ENCODE data around the gene UBE3B. TPM values are rescaled to one million over a fixed set of nuclear protein-coding genes. Genes with fewer than 3 reads are reported as not detected.

UBE3B gene
- total RNA-seq, 2 donors from 2014 or later, result 32.0 to 39.8 TPM

DNA sequence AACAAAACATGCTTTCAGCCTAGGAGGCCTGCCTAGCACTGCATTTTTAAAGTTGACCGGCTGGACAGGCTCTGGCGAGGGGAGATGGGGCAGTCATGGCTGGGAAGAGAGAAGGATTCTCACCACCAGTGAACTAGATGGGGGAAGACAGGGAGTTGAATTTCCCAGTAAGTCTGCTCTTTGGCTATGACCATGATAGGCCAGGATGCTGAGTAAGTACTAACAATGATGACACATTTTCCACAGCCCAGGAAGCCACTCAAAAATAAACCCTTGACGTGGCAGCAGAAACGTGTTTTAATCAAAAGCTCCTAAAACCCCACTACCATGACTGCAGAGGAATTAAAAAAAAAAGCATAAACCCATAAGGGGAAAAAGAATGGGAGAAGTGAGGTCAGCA lies 19.3 kb upstream of the UBE3B start:
- Mint-ChIP-seq H3K4me3 (no peak overlapping the region), H3K4me1 (peaks cover 50% of the 10 kb centered on the region), H3K27me3 (ENCODE audit: insufficient read depth) (no peaks in the 10 kb centered on the region), H3K9me3 (no peaks in the 10 kb centered on the region), H3K27ac (peak overlapping the region; percentile 84), H3K36me3 (ENCODE audit: low read depth) (peaks cover 50% of the 10 kb centered on the region)
- no peak for DNase-seq
- Histone ChIP-seq H3K9me3 (ENCODE audit: control insufficient read depth, low read length) (no peaks in the 10 kb centered on the region), H3K9ac (ENCODE audit: extremely low read depth, low read length, poor library complexity, severe bottlenecking) (no peak overlapping the region), H3K27me3 (ENCODE audit: control insufficient read depth, insufficient read depth, low read length, poor library complexity, severe bottlenecking) (no peaks in the 10 kb centered on the region), H3K4me1 (ENCODE audit: control insufficient read depth, insufficient read depth, low read length) (peaks cover 22% of the 10 kb centered on the region), H3K4me3 (ENCODE audit: low read length) (no peak overlapping the region), H3K27ac (ENCODE audit: low read depth, low read length) (peak overlapping the region; percentile 83), H3K36me3 (ENCODE audit: control insufficient read depth, insufficient read depth, low read length) (peaks cover 71% of the 10 kb centered on the region)
- WGBS, 2 experiments (ENCODE audit: insufficient coverage in 1 of 2, insufficient read length in 1 of 2), result 58 to 61% methylated on average over 3 to 4 of the region's 4 CpGs
- TF ChIP-seq, protein P1, sequence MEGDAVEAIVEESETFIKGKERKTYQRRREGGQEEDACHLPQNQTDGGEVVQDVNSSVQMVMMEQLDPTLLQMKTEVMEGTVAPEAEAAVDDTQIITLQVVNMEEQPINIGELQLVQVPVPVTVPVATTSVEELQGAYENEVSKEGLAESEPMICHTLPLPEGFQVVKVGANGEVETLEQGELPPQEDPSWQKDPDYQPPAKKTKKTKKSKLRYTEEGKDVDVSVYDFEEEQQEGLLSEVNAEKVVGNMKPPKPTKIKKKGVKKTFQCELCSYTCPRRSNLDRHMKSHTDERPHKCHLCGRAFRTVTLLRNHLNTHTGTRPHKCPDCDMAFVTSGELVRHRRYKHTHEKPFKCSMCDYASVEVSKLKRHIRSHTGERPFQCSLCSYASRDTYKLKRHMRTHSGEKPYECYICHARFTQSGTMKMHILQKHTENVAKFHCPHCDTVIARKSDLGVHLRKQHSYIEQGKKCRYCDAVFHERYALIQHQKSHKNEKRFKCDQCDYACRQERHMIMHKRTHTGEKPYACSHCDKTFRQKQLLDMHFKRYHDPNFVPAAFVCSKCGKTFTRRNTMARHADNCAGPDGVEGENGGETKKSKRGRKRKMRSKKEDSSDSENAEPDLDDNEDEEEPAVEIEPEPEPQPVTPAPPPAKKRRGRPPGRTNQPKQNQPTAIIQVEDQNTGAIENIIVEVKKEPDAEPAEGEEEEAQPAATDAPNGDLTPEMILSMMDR (conservative IDR thresholded peaks at IDR 0.05), result no peak

- H3K9ac ChIP-seq (ENCODE audit: extremely low read depth, low read length, poor library complexity, severe bottlenecking), result no peak overlapping the region
- peaks cover 64% of the 10 kb centered on the region for H3K36me3 ChIP-seq (ENCODE audit: control insufficient read depth, insufficient read depth, low read length)
- H3K9me3 ChIP-seq (ENCODE audit: control insufficient read depth, low read length), result no peaks in the 10 kb centered on the region
- no peaks in the 10 kb centered on the region for H3K9me3 Mint-ChIP-seq
- peak; percentile 87 for DNase-seq
- H3K4me3 ChIP-seq (ENCODE audit: low read length), result peak overlapping the region; percentile 8
- peaks cover 45% of the 10 kb centered on the region for H3K36me3 Mint-ChIP-seq (ENCODE audit: low read depth)
- peaks cover 28% of the 10 kb centered on the region for H3K4me1 ChIP-seq (ENCODE audit: control insufficient read depth, insufficient read depth, low read length)
- H3K27ac ChIP-seq (ENCODE audit: low read depth, low read length), result peak overlapping the region; percentile 83
- peak overlapping the region; percentile 84 for H3K27ac Mint-ChIP-seq
- H3K27me3 ChIP-seq (ENCODE audit: control insufficient read depth, insufficient read depth, low read length, poor library complexity, severe bottlenecking), result no peaks in the 10 kb centered on the region
- peak overlapping the region; percentile 23 for H3K4me3 Mint-ChIP-seq
- H3K27me3 Mint-ChIP-seq (ENCODE audit: insufficient read depth), result no peaks in the 10 kb centered on the region
- WGBS, 2 experiments (ENCODE audit: insufficient coverage in 1 of 2, insufficient read length in 1 of 2), result 13 to 26% methylated on average over 4 to 6 of the region's 6 CpGs
- TF ChIP-seq, protein P1 (conservative IDR thresholded peaks at IDR 0.05), result no peak
- H3K4me1 Mint-ChIP-seq, result peaks cover 57% of the 10 kb centered on the region
These were observed 18.6 kb upstream of the UBE3B start for GRCh38 chr12:109458771-109459208.

DNA sequence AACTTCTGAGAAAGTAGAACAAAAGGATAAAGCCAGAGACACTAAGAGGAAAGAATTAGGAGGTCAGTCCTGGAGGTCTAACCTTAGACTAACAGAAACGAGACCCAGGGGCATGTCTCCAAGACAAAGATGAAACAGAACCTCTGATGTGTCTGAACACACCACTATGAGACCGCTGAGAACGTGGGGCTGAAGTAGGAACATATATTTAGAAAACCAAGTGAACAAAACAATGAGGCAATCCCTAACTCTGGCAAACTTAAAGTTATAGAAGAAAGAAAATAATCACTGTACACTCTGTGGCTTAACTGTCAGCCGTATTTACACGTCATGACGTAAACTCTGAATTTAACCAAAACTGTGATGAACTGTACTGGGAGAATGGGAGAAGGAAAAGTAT lies 18.2 kb upstream of the UBE3B start:
- Histone ChIP-seq H3K4me1 (ENCODE audit: control insufficient read depth, insufficient read depth, low read length) (peaks cover 29% of the 10 kb centered on the region), H3K9ac (ENCODE audit: extremely low read depth, low read length, poor library complexity, severe bottlenecking) (no peak overlapping the region), H3K27me3 (ENCODE audit: control insufficient read depth, insufficient read depth, low read length, poor library complexity, severe bottlenecking) (no peaks in the 10 kb centered on the region), H3K36me3 (ENCODE audit: control insufficient read depth, insufficient read depth, low read length) (peaks cover 59% of the 10 kb centered on the region), H3K27ac (ENCODE audit: low read depth, low read length) (peak overlapping the region; percentile 83), H3K4me3 (ENCODE audit: low read length) (peak overlapping the region; percentile 8), H3K9me3 (ENCODE audit: control insufficient read depth, low read length) (no peaks in the 10 kb centered on the region)
- Mint-ChIP-seq H3K27me3 (ENCODE audit: insufficient read depth) (no peaks in the 10 kb centered on the region), H3K27ac (peak overlapping the region; percentile 84), H3K9me3 (no peaks in the 10 kb centered on the region), H3K4me1 (peaks cover 62% of the 10 kb centered on the region), H3K4me3 (peak overlapping the region; percentile 23), H3K36me3 (ENCODE audit: low read depth) (peaks cover 40% of the 10 kb centered on the region)
- WGBS, 2 experiments (ENCODE audit: insufficient coverage in 1 of 2, insufficient read length in 1 of 2), result 51 to 57% methylated on average over 6 of the region's 6 CpGs
- no peak for DNase-seq
- TF ChIP-seq, protein P1 (conservative IDR thresholded peaks at IDR 0.05), result no peak
